BE2C (cell line): ENCODE results near the gene PIK3C2G.

ENCODE experiments used
- DNase-seq: peaks from one replicate; pipeline ENCODE4 v3.0.0-alpha.2; 2020
- H3K27me3 ChIP-seq: fragments of 250-450 bp; sonication (Bioruptor Pico); 2 replicates; pipeline ENCODE4 v1.5.1; 2020; ENCODE audit warnings: mild to moderate bottlenecking
- H3K36me3 ChIP-seq: fragments of 250-450 bp; sonication (Bioruptor Pico); 2 replicates; pipeline ENCODE4 v1.5.1; 2020; ENCODE audit warnings: mild to moderate bottlenecking
- H3K4me1 ChIP-seq: fragments of 250-450 bp; sonication (Bioruptor Pico); 2 replicates; pipeline ENCODE4 v1.5.1; 2020
- H3K4me3 ChIP-seq: 2 replicates; pipeline ENCODE4 v1.5.1; 2011; ENCODE audit warnings: low read depth, low read length
- H3K9me3 ChIP-seq: fragments of 250-450 bp; sonication (Bioruptor Pico); 2 replicates; pipeline ENCODE4 v1.5.1; 2020
- TF ChIP-seq, protein P1 (sequence below): IDR thresholded peaks from 2 replicates; pipeline ENCODE4 v1.5.1; 2012; ENCODE audit warnings: mild to moderate bottlenecking, low read depth, low read length

The PIK3C2G gene

DNA sequence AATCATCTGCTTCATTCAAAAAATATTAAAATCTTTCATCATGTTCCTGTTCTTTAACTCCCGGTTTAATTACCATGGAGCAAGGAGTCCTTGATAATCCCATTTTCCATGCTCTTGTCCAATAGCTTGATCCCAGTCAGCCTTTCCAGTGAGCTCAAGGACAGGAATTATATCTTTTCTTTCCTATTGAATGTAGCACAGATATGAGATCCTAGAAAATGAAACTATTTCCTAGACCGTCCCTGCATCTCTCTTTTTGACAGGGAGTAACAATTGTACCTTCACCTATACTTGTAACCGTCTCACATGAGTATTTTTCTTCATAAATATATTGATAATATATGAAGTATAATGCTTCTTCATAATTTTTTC, 35.6 kb downstream of the PIK3C2G start:
- Histone ChIP-seq H3K36me3 (no peaks in the 10 kb centered on the region), H3K9me3 (no peaks in the 10 kb centered on the region), H3K4me3 (no peak overlapping the region), H3K27me3 (no peaks in the 10 kb centered on the region; the same call in 1 of the 2 replicates), H3K4me1 (no peaks in the 10 kb centered on the region)
- TF ChIP-seq, protein P1, sequence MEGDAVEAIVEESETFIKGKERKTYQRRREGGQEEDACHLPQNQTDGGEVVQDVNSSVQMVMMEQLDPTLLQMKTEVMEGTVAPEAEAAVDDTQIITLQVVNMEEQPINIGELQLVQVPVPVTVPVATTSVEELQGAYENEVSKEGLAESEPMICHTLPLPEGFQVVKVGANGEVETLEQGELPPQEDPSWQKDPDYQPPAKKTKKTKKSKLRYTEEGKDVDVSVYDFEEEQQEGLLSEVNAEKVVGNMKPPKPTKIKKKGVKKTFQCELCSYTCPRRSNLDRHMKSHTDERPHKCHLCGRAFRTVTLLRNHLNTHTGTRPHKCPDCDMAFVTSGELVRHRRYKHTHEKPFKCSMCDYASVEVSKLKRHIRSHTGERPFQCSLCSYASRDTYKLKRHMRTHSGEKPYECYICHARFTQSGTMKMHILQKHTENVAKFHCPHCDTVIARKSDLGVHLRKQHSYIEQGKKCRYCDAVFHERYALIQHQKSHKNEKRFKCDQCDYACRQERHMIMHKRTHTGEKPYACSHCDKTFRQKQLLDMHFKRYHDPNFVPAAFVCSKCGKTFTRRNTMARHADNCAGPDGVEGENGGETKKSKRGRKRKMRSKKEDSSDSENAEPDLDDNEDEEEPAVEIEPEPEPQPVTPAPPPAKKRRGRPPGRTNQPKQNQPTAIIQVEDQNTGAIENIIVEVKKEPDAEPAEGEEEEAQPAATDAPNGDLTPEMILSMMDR: no peak
- DNase-seq: no peak

- DNase-seq: no peak
- no peaks in the 10 kb centered on the region for H3K4me1 ChIP-seq
- no peaks in the 10 kb centered on the region for H3K36me3 ChIP-seq
- TF ChIP-seq, protein P1: no peak
- H3K9me3 ChIP-seq: no peaks in the 10 kb centered on the region
- H3K4me3 ChIP-seq: no peak overlapping the region
- no peaks in the 10 kb centered on the region; the same call in 1 of the 2 replicates for H3K27me3 ChIP-seq
These were observed 36.6 kb downstream of the PIK3C2G start for GRCh38 chr12:18297902-18298301.

GRCh38 chr12:18302809-18303430, 41.6 kb downstream of the PIK3C2G start:
- Histone ChIP-seq H3K4me1 (no peaks in the 10 kb centered on the region), H3K4me3 (no peak overlapping the region), H3K9me3 (no peaks in the 10 kb centered on the region), H3K36me3 (no peaks in the 10 kb centered on the region), H3K27me3 (no peaks in the 10 kb centered on the region)
- DNase-seq: no peak
- TF ChIP-seq, protein P1: no peak

DNA sequence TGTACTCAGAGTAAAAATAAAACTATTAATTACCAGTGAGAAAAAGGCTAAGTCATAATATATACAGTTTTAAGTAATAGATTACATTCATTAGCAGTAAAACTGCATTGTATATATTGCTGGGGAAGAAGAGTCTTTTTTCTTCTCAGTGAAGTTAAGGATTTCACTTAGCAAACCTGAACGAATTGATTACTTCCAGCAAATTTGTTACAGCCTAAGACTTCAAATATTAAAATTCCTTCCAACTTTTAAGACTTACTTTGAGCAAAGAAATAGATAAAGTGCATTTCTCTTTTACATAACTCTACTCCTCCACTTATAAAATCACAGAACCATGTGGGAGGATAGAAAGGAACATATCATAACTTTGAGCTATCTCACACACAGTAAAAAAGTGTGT, 43.3 kb downstream of the PIK3C2G start:
- no peaks in the 10 kb centered on the region for H3K27me3 ChIP-seq
- DNase-seq: no peak
- no peaks in the 10 kb centered on the region for H3K9me3 ChIP-seq
- H3K4me1 ChIP-seq: no peaks in the 10 kb centered on the region
- no peaks in the 10 kb centered on the region for H3K36me3 ChIP-seq
- TF ChIP-seq, protein P1: no peak
- H3K4me3 ChIP-seq: no peak overlapping the region

GRCh38 chr12:18306311-18306710, 45.0 kb downstream of the PIK3C2G start:
- Histone ChIP-seq H3K9me3 (no peaks in the 10 kb centered on the region), H3K4me1 (no peaks in the 10 kb centered on the region), H3K27me3 (no peaks in the 10 kb centered on the region), H3K36me3 (no peaks in the 10 kb centered on the region), H3K4me3 (no peak overlapping the region)
- TF ChIP-seq, protein P1: no peak
- no peak for DNase-seq

DNA sequence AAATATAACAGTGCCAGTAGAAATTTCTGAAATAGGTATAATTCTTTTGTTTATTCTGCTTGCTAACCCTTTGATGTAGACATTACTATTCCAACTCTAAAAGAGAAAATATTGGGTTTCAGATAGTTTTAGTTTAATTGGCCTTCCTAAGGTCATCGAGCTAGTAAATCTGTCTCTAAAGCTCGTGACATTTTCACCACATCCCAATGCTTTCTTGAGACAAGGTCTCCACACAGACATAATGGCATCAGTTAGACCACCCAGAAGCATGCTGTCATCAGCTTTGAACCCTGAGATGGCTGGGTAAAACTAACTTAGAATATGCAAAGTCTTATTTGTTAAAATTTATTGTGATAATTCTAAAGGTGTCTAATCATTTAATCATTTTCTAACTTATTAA, 52.0 kb downstream of the PIK3C2G start:
- Histone ChIP-seq H3K4me3 (no peak overlapping the region), H3K27me3 (no peaks in the 10 kb centered on the region), H3K36me3 (no peaks in the 10 kb centered on the region), H3K9me3 (no peaks in the 10 kb centered on the region), H3K4me1 (no peaks in the 10 kb centered on the region)
- no peak for DNase-seq
- TF ChIP-seq, protein P1: no peak
